ENCODE measurements around the gene AADAC. TPM values are rescaled to one million over a fixed set of nuclear protein-coding genes. Genes with fewer than 3 reads are reported as not detected.

The AADAC gene
- total and polyA plus RNA-seq, 11 donors, result 3.0 TPM; not detected in 10

- intact Hi-C loops (cut with DNase I), result no loop called here
- 82 to 86% (median 83%) methylated on average over 3 of the region's 3 CpGs for WGBS, 4 donors
- Histone ChIP-seq H3K27ac (no peak overlapping the region), H3K36me3 (no peaks in the 10 kb centered on the region), H3K4me3 (no peak overlapping the region), H3K4me1 (no peaks in the 10 kb centered on the region), H3K9me3 (no peaks in the 10 kb centered on the region), H3K27me3 (no peaks in the 10 kb centered on the region)
- no peak for ATAC-seq
- no peak for TF ChIP-seq POLR2A (IDR thresholded peaks at IDR 0.05)
- no peak for DNase-seq
Measured at GRCh38 chr3:151814588-151814987, 672 bp downstream of the AADAC start.

GRCh38 chr3:151816091-151816604, 2.2 kb downstream of the AADAC start:
- H3K36me3 ChIP-seq, result no peaks in the 10 kb centered on the region
- TF ChIP-seq POLR2A (IDR thresholded peaks at IDR 0.05), result no peak
- no peak for TF ChIP-seq CTCF (IDR thresholded peaks at IDR 0.05)
- H3K4me3 ChIP-seq, result no peak overlapping the region
- no peaks in the 10 kb centered on the region for H3K27me3 ChIP-seq
- WGBS, 4 donors, result 51 to 54% (median 52%) methylated on average over 3 of the region's 3 CpGs
- no peak for DNase-seq
- H3K9me3 ChIP-seq, result no peaks in the 10 kb centered on the region
- intact Hi-C loops (cut with DNase I), result no loop called here
- ATAC-seq, result peak in 3 of 4 donors; percentile 36 to 73 (median 49)
- H3K4me1 ChIP-seq, result no peaks in the 10 kb centered on the region
- H3K27ac ChIP-seq, result no peak overlapping the region

GRCh38 chr3:151817473-151817872, 3.6 kb downstream of the AADAC start:
- WGBS, 4 donors, result 81 to 86% (median 84%) methylated on average over 5 of the region's 5 CpGs
- Histone ChIP-seq H3K27ac (no peak overlapping the region), H3K9me3 (no peaks in the 10 kb centered on the region), H3K36me3 (no peaks in the 10 kb centered on the region), H3K4me3 (no peak overlapping the region), H3K27me3 (no peaks in the 10 kb centered on the region), H3K4me1 (no peaks in the 10 kb centered on the region)
- ATAC-seq, result no peak
- TF ChIP-seq CTCF (IDR thresholded peaks at IDR 0.05), result no peak
- TF ChIP-seq POLR2A (IDR thresholded peaks at IDR 0.05), result no peak
- intact Hi-C loops (cut with DNase I), result no loop called here
- no peak for DNase-seq

- Histone ChIP-seq H3K4me1 (no peaks in the 10 kb centered on the region), H3K27me3 (no peaks in the 10 kb centered on the region), H3K36me3 (no peaks in the 10 kb centered on the region), H3K4me3 (no peak overlapping the region), H3K27ac (no peak overlapping the region), H3K9me3 (no peaks in the 10 kb centered on the region)
- ATAC-seq (no peak), DNase-seq (no peak)
- TF ChIP-seq POLR2A (IDR thresholded peaks at IDR 0.05), result no peak
- TF ChIP-seq CTCF (IDR thresholded peaks at IDR 0.05), result no peak
- WGBS, 4 donors, result 89 to 95% (median 94%) methylated on average over 4 of the region's 4 CpGs
- intact Hi-C loops (cut with DNase I), result no loop called here
Measured at GRCh38 chr3:151818361-151818760, 4.4 kb downstream of the AADAC start.

GRCh38 chr3:151819910-151820309, 6.0 kb downstream of the AADAC start:
- intact Hi-C loops (cut with DNase I), result no loop called here
- Histone ChIP-seq H3K4me1 (no peaks in the 10 kb centered on the region), H3K4me3 (no peak overlapping the region), H3K27me3 (no peaks in the 10 kb centered on the region), H3K36me3 (no peaks in the 10 kb centered on the region), H3K27ac (no peak overlapping the region), H3K9me3 (no peaks in the 10 kb centered on the region)
- WGBS, 4 donors, result 69 to 80% (median 75%) methylated on average over 4 of the region's 4 CpGs
- no peak for ATAC-seq
- no peak for DNase-seq
- TF ChIP-seq POLR2A (IDR thresholded peaks at IDR 0.05) (no peak), CTCF (IDR thresholded peaks at IDR 0.05) (no peak)

All from heart left ventricle (tissue), 16 donors.